HG03103 (cell line): Measurements from ENCODE around the gene CTTNBP2NL.

Experiments used
- ATAC-seq: cut with Tn5 transposase; IDR thresholded peaks from one replicate; pipeline ENCODE4 v1.9.1; 2021; ENCODE audit warnings: low read depth; ENCODE audit not compliant: unreplicated experiment

The CTTNBP2NL gene

DNA sequence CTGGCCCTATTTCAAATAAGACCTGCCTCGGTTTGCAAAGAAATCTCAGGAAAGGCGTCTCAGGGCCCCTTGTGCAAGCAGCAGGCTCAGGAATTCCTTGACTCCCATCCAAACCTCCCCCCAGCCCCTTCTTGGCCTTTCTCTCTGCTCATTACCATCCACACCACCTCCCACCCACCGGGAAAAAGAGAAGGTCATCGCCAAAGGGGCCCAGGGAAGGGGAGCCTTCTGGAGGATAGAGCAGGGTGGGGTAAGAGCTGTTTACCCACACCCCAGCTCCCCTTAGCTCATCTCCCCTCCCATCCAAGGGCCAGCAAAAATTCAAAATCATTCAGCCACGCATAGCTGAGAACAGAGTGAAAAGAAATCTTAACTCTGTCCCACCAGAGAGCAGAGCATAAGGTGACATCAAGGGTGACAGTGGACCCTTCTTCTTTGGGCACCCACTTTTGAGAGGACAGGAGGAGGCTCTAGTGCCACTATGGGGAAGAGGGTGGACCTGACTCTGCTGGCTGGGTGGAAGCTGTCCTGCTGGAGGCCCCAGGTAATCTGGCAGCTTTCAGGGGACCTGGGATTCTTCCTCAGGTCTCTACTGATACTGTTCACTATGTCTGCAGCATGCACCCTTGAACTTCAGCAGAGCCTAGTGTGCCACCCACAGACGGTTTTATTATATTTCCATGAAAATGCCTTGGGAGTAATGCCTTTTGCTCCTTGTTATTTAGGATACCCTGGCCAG is 108.8 kb downstream of the CTTNBP2NL start:
- no peak for ATAC-seq

GRCh38 chr1:112505400-112505785 is 109.4 kb downstream of the CTTNBP2NL start:
- no peak for ATAC-seq

GRCh38 chr1:112505878-112506277 is 109.9 kb downstream of the CTTNBP2NL start:
- ATAC-seq: no peak

- no peak for ATAC-seq
Measured at GRCh38 chr1:112506306-112506705, 110.3 kb downstream of the CTTNBP2NL start.

DNA sequence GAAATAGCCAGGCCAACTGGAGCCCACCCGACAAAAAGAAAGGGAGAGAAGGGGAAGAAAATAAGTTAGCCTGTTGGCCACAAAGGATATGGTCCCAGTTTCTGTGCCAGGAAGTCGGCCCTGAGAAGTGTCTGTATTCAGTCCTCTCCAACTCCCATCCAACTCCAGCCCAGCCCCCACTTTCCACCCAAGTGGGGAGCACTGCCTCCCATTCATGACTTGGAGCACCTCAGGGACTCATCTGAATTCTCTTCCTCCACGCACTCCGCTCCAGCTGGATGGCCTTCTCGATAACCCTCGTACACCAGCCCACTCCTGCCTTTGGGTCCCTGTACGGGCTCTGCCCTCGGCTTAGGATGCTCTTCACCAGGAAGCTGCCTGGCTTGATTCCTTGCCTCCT is 110.7 kb downstream of the CTTNBP2NL start:
- ATAC-seq: no peak

DNA sequence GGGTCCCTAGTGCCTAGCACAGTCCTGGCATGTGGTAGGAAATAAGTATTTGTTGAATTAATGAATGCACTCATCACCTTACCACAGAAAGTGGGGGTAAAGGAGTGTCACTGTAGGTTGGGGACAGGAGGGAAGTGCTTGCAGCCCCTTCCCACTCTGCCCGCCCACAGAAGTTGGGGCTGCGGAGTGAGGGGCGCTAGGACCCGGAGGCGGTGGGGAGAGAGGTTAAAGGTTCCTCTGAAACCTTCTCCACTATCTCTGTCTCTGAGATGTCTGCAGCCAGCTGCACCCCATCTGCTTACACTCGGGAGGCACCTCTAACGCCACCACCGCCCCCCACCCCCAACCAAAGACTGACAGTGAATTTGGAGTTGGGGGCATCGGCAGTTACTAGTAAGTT is 111.3 kb downstream of the CTTNBP2NL start:
- no peak for ATAC-seq

- ATAC-seq: no peak
Measured at GRCh38 chr1:112507921-112508277, 111.9 kb downstream of the CTTNBP2NL start.

DNA sequence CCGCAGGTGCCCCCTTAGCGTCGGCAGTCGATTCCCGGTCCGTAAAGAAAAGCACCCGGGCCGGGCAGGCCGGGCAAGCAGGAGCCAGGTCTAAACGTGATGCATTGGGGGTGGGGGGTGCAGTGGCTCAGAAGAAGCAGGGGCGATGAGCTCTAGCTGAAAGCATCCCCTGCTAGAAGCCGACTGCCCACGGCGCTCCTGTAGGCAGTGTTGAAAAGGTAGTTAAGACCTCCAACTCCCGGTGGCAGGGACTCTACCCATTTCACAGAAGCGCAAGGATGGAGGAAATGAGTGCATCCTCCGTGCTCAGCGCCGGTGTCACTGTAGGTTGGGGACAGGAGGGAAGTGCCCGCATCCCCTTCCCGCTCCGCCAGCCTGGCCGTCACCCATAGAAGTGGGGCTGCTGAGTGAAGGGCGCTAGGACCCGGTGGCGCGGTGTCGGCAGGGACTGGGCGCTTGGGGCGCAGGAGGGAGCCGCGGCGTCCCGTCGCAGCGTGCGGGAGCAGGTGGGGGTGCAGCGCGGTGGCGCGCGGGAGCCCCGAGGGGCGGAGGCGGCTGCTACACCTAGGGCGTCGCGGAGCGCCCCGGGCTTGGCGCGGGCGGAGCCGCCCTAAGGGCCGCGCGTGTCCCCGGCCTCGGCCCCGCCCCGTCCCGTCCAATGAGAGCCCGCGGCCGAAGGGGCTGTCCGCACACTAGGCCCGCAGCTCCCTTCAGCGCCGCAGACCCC is 112.4 kb downstream of the CTTNBP2NL start, which contains the start of gene WNT2B:
WNT2B (plus strand) TSS at position 688 of the 727 bp plus-strand sequence. CDS start 298 bp downstream, outside the sequence.
- ATAC-seq: no peak

GRCh38 chr1:112509005-112509659 is 113.1 kb downstream of the CTTNBP2NL start:
- no peak for ATAC-seq

- no peak for ATAC-seq
Measured at GRCh38 chr1:112509660-112510178, 113.7 kb downstream of the CTTNBP2NL start.

- no peak for ATAC-seq
Measured at GRCh38 chr1:112510340-112510739, 114.3 kb downstream of the CTTNBP2NL start.
